Gastroesophageal sphincter (tissue), 4 donors: ENCODE results near the gene GMEB1. TPM values are rescaled to one million over a fixed set of nuclear protein-coding genes. Genes with fewer than 3 reads are reported as not detected.
A peak's percentile ranks its signal among the peaks of the same experiment; 100 is the strongest.

Experiments
- ATAC-seq: fragments of 150-250 bp; one replicate; pipeline ENCODE4 v1.9.1; 2016; ENCODE audit warnings: mild to moderate bottlenecking, moderate library complexity
- H3K27ac ChIP-seq, 4 donors: fragments of 200-600 bp; sonication (generic) in 3 of 4; 1 replicate in 3 of 4; 2 replicates in 1 of 4; pipeline ENCODE4 v1.5.1; 2016 to 2019
- H3K27me3 ChIP-seq: fragments of 200-600 bp; sonication (generic); one replicate; pipeline ENCODE4 v1.5.1; 2019
- H3K36me3 ChIP-seq, 2 donors: fragments of 200-600 bp; sonication (generic); one replicate each; pipeline ENCODE4 v1.5.1; 2019; ENCODE audit warnings: control low read depth in 1 of 2
- H3K4me1 ChIP-seq, 3 donors: fragments of 200-600 bp; sonication (generic); 1 replicate in 2 of 3; 2 replicates in 1 of 3; pipeline ENCODE4 v1.5.1; 2016 to 2019; ENCODE audit warnings: control low read depth in 2 of 3
- H3K4me3 ChIP-seq, 2 donors: fragments of 200-600 bp; sonication (generic); one replicate each; pipeline ENCODE4 v1.5.1; 2019; ENCODE audit warnings: mild to moderate bottlenecking in 1 of 2, moderate library complexity in 1 of 2
- H3K9me3 ChIP-seq, 3 donors: fragments of 200-600 bp; sonication (generic); one replicate each; pipeline ENCODE4 v1.5.1; 2017 to 2019; ENCODE audit warnings: control low read depth in 2 of 3
- EP300 ChIP-seq: sonication (generic); formaldehyde crosslinking; IDR thresholded peaks from one replicate; pipeline ENCODE4 v1.6.1; 2017; ENCODE audit warnings: antibody characterized with exemption, mild to moderate bottlenecking
- POLR2A ChIP-seq, 2 donors: fragments of 450-650 bp; IDR thresholded peaks; one replicate each; pipeline ENCODE4 v1.6.1; 2017; ENCODE audit warnings: antibody characterized with exemption in 2 of 2, mild to moderate bottlenecking in 2 of 2, moderate library complexity in 1 of 2
- POLR2AphosphoS5 ChIP-seq: sonication (generic); formaldehyde crosslinking; IDR thresholded peaks from one replicate; pipeline ENCODE4 v1.6.1; 2017; ENCODE audit warnings: antibody characterized with exemption
- WGBS, 2 donors: methylation state at CpG; one replicate each; pipeline ENCODE4 v1.1.5; 2018; ENCODE audit warnings: low coverage in 1 of 2; 5-methylcytosine and 5-hydroxymethylcytosine counted together
- total RNA-seq, 4 donors: library from RNA; depleted of rRNA; stranded (reverse); fragments of >200 nt; gene quantifications; one replicate each; pipeline ENCODE4 v1.1.0, GENCODE V29; 2016
- TF ChIP-seq, protein P1 (sequence below), 4 experiments: fragments of 200-600 bp in 2 of 4; fragments of 450-650 bp in 2 of 4; sonication (generic) in 1 of 4; IDR thresholded peaks; one replicate each; pipeline ENCODE4 v1.5.1; 2017 to 2019; ENCODE audit warnings: antibody characterized with exemption in 4 of 4, mild to moderate bottlenecking in 2 of 4, moderate library complexity in 2 of 4

The GMEB1 gene
- total RNA-seq, 4 donors from 2014 or later: 6.0 to 14.3 (median 10.0) TPM

DNA sequence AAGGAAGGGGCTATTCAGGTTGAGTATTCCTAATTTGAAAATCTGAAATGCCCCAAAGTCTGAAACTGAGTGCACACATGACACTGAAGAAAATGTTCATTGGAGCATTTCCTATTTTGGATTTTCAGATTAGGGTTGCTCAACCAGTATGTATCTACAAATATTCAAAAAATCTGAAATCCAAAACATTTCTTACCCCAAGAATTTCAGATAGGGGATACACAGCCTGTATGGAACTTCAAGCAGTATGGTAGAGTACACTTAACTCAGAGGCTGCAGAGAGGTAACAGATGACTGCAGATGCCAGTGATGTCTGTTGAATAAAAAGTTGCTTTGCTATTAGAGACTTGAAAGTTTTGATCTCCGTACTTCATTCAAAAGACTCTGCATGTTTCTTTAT lies 87.1 kb downstream of the GMEB1 start:
- Histone ChIP-seq H3K9me3 (no peaks in the 10 kb centered on the region), H3K27ac (no peak overlapping the region), H3K4me1 (peaks cover 15 to 90% (median 31%) of the 10 kb centered on the region in 3 donors), H3K27me3 (no peaks in the 10 kb centered on the region), H3K4me3 (no peak overlapping the region), H3K36me3 (peaks cover 0 to 14% of the 10 kb centered on the region in 2 donors)
- TF ChIP-seq, protein P1, sequence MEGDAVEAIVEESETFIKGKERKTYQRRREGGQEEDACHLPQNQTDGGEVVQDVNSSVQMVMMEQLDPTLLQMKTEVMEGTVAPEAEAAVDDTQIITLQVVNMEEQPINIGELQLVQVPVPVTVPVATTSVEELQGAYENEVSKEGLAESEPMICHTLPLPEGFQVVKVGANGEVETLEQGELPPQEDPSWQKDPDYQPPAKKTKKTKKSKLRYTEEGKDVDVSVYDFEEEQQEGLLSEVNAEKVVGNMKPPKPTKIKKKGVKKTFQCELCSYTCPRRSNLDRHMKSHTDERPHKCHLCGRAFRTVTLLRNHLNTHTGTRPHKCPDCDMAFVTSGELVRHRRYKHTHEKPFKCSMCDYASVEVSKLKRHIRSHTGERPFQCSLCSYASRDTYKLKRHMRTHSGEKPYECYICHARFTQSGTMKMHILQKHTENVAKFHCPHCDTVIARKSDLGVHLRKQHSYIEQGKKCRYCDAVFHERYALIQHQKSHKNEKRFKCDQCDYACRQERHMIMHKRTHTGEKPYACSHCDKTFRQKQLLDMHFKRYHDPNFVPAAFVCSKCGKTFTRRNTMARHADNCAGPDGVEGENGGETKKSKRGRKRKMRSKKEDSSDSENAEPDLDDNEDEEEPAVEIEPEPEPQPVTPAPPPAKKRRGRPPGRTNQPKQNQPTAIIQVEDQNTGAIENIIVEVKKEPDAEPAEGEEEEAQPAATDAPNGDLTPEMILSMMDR (IDR thresholded peaks at IDR 0.05): no peak
- WGBS, 2 donors: 50 to 90% methylated on average over 1 of the region's 1 CpG
- ATAC-seq: no peak

DNA sequence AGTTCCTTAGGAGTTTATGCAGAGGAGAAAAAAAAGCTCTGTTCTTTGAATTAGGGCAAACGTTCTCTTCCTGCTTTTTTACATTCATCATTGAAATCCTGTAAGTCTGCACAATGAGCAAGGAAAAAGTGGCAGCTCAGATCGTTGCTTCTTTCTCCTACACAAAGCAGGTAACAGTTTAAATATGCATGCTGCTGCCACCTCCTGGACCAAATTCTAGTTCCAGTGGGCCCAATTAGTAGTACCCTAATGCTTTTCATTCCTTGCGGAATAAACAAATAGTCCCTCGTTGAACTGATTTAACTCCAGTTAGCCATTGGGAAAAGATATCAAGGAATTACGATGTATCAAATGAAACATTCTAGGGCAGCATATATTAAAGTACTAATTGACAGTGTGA lies 88.3 kb downstream of the GMEB1 start:
- Histone ChIP-seq H3K27me3 (no peaks in the 10 kb centered on the region), H3K36me3 (peaks cover 0 to 25% of the 10 kb centered on the region in 2 donors), H3K4me1 (peaks cover 12 to 80% (median 22%) of the 10 kb centered on the region in 3 donors), H3K9me3 (no peaks in the 10 kb centered on the region), H3K4me3 (no peak overlapping the region), H3K27ac (no peak overlapping the region)
- WGBS, 2 donors: 8 to 32% methylated on average over 2 to 5 of the region's 5 CpGs
- TF ChIP-seq, protein P1 (IDR thresholded peaks at IDR 0.05): peak in 2 of 4 experiments; percentile 24 to 32
- no peak for TF ChIP-seq POLR2A (IDR thresholded peaks at IDR 0.05)
- no peak for ATAC-seq

DNA sequence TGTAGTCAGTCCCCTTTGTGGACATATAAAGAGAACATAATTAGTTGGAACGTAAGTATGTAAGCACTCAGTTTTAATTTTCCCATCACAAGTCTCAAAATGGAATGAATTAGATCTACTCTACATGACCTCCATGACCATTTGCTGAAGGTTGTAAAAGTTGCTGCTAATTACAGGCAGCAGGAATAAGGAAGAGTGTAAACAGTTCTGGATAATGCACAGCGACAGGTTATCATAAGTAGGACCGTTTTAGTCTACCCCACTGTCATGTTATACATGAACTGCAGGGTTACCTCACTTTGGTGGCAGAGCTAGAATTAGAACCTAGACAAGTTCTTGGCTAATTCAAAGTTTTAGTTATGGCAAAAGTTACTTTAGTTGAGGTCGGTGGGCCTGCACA lies 89.8 kb downstream of the GMEB1 start:
- TF ChIP-seq POLR2A (IDR thresholded peaks at IDR 0.05): no peak
- TF ChIP-seq, protein P1 (IDR thresholded peaks at IDR 0.05): no peak
- TF ChIP-seq POLR2AphosphoS5: no peak
- TF ChIP-seq EP300: no peak
- H3K4me1 ChIP-seq: peaks cover 12 to 80% (median 18%) of the 10 kb centered on the region in 3 donors
- WGBS, 2 donors: 70 to 75% methylated on average over 2 of the region's 4 CpGs

DNA sequence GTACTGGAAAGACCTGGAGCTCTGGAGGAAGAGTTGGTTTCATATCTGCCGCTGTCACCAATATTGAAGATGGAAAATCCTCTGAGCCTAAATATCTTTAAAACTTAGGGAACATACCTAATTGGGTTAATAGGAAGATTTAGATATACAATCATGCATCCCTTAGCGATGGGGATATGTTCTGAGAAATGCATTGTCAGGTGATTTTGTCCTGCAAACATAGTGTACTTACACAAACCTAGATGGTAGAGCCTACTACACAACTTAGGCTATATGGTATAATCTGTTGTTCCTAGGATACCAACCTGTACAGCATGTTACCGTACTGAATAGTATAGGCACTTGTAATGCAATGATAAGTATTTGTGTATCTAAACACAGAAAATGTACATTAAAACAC lies 90.7 kb downstream of the GMEB1 start:
- WGBS, 2 donors: 90 to 100% methylated on average over 2 to 3 of the region's 3 CpGs
- H3K27ac ChIP-seq: no peak overlapping the region
- H3K4me1 ChIP-seq: peaks cover 12 to 77% (median 18%) of the 10 kb centered on the region in 3 donors
- no peaks in the 10 kb centered on the region for H3K27me3 ChIP-seq
- no peaks in the 10 kb centered on the region for H3K9me3 ChIP-seq
- TF ChIP-seq, protein P1 (IDR thresholded peaks at IDR 0.05): no peak
- ATAC-seq: no peak
- H3K4me3 ChIP-seq: no peak overlapping the region
- peaks cover 0 to 25% of the 10 kb centered on the region in 2 donors for H3K36me3 ChIP-seq

More for the DNA sequence above, 89.8 kb downstream of the GMEB1 start:
- Histone ChIP-seq H3K36me3 (peaks cover 0 to 25% of the 10 kb centered on the region in 2 donors), H3K9me3 (no peaks in the 10 kb centered on the region), H3K27me3 (no peaks in the 10 kb centered on the region), H3K27ac (no peak overlapping the region), H3K4me3 (no peak overlapping the region)
- no peak for ATAC-seq

DNA sequence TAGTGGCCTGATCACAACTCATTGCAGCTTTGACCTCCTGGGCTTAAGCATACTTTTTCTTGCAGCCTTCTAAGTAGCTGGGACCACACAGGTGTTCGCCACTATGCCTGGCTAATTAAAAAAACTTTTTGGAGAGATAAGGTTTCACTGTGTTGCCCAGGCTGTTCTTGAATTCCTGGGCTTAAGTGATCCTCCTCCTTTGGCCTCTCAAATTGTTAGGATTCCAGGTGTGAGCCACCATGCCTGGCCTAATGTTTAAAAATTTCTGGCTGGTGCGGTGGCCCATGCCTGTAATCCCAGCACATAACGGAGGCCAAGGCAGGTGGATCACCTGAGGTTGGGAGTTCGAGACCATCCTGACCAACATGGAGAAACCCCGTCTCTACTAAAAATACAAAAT lies 92.6 kb downstream of the GMEB1 start:
- H3K4me3 ChIP-seq: no peak overlapping the region
- peaks cover 0 to 39% of the 10 kb centered on the region in 2 donors for H3K36me3 ChIP-seq
- 100% methylated on average over 1 of the region's 5 CpGs for WGBS, 2 donors
- H3K27ac ChIP-seq: no peak overlapping the region
- no peaks in the 10 kb centered on the region for H3K27me3 ChIP-seq
- H3K4me1 ChIP-seq: peaks cover 7 to 77% (median 8%) of the 10 kb centered on the region in 3 donors
- no peaks in the 10 kb centered on the region for H3K9me3 ChIP-seq
- ATAC-seq: no peak
- TF ChIP-seq POLR2AphosphoS5 (no peak), POLR2A (IDR thresholded peaks at IDR 0.05) (no peak), EP300 (no peak)
- TF ChIP-seq, protein P1 (IDR thresholded peaks at IDR 0.05): no peak
